GM13977 (cell line): ENCODE data around the gene SVOP.

Experiments used
- DNase-seq: peaks from one replicate; pipeline ENCODE4 v3.0.0; 2012; ENCODE audit warnings: low spot score
- in situ Hi-C: fragments of 300-500 bp; cut with MboI; formaldehyde crosslinking; loops from one replicate; pipeline ENCODE4 v1.12.0; 2022; ENCODE audit warnings: low sequenced_read_pairs, low pct_unique_long_range_greater_than_20kb, mixed read lengths, inconsistent platforms; ENCODE audit not compliant: unreplicated experiment
- TF ChIP-seq, protein P1 (sequence below): IDR thresholded peaks from 2 replicates; pipeline ENCODE4 v1.5.1; 2012; ENCODE audit warnings: mild to moderate bottlenecking, control low read depth; ENCODE audit not compliant: insufficient read depth; ENCODE audit errors: extremely low read depth, missing control alignments

Gene SVOP

DNA sequence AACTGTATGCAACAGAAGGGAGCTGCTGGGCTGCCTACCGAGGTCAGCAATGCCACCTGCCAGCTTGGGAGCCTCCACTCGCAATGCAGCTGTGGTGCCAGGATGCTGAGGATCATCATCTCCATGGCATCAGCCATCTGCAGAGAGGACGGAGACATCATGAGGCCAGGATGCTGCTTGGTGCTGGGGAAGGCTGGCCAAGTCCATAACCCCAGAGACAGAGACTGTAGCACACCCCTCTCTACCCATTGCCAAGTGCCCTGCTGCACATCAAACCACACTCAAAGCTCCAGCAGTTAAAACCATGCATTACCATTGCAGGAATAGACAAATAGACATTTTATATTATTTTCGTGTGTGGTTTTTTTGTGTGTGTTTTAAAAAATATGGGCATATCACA is 43.5 kb downstream of the SVOP start:
- DNase-seq, result no peak
- in situ Hi-C loops, result no loop called here
- TF ChIP-seq, protein P1, sequence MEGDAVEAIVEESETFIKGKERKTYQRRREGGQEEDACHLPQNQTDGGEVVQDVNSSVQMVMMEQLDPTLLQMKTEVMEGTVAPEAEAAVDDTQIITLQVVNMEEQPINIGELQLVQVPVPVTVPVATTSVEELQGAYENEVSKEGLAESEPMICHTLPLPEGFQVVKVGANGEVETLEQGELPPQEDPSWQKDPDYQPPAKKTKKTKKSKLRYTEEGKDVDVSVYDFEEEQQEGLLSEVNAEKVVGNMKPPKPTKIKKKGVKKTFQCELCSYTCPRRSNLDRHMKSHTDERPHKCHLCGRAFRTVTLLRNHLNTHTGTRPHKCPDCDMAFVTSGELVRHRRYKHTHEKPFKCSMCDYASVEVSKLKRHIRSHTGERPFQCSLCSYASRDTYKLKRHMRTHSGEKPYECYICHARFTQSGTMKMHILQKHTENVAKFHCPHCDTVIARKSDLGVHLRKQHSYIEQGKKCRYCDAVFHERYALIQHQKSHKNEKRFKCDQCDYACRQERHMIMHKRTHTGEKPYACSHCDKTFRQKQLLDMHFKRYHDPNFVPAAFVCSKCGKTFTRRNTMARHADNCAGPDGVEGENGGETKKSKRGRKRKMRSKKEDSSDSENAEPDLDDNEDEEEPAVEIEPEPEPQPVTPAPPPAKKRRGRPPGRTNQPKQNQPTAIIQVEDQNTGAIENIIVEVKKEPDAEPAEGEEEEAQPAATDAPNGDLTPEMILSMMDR, result no peak

DNA sequence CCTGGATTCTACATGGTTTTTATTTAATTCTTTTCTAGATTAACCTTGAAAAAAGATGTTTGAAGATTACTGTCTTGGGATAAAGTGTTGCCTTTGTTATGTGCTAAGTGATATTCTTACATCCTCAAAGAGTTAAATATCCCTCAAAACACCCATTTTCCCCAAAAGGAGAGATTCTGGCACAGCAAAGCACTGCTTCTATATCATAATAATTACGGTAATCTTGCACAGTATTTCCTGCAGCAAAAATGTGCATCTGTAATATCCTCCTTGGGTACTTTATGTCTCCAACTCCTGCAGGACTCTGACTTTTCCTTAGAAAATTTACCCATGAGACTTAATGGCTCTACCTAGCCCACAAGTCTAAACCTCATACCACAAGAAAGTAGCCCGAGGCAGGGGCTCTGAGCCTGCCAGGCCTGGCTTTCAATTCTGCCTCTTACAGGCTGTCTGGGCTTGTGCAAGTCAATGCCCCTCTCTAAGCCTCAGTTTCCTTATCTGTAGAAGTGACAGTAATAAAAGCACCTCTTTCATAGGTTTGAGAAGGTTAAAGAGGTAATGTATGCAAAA is 45.8 kb downstream of the SVOP start:
- DNase-seq, result no peak
- TF ChIP-seq, protein P1, result no peak
- in situ Hi-C loops, result no loop called here

DNA sequence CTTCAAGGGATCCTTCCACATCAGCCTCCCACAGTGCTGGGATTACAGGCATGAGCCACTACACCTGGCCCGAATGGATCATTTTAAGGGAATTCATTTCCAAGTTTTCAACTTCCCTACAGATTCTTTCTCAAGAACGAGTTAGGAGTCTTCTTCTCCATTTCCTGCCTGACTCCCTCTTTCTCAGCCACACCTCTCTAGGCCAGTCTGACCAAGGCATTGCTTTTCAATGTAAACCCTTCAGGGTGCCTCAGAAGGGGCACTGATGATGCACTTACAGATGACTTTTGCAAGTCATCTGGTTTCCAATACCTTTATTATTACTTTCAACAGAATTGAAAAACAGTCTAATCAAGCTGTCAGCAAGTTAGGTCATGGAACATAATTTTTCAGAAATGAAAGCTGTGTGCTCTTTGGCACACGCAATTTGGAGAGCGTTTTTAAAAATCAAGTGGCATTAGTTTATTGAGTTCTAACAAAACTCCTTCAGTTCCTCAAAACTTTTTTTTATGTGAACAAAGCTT is 47.2 kb downstream of the SVOP start:
- DNase-seq, result no peak
- TF ChIP-seq, protein P1, result no peak
- in situ Hi-C loops, result no loop called here

DNA sequence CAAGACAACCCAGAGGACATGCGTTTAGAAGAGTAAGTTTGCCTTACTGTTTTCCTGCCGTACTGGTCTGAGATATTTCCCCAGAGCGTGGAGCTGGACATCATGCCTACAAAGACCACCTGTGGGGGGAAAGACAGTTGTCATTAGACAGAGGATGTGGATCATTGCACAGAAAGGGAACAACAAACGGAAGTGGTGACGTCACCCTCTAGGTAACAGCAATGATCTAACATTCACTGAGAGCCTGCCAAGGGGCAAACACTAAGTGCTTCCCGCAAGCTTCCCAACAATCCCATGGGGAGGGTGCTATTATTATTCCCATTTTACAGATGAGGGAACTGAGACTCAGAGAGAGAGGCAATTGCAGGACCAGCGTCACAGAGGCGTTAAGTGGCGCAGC is 48.5 kb downstream of the SVOP start:
- in situ Hi-C loops, result no loop called here
- TF ChIP-seq, protein P1, result no peak
- DNase-seq, result no peak

DNA sequence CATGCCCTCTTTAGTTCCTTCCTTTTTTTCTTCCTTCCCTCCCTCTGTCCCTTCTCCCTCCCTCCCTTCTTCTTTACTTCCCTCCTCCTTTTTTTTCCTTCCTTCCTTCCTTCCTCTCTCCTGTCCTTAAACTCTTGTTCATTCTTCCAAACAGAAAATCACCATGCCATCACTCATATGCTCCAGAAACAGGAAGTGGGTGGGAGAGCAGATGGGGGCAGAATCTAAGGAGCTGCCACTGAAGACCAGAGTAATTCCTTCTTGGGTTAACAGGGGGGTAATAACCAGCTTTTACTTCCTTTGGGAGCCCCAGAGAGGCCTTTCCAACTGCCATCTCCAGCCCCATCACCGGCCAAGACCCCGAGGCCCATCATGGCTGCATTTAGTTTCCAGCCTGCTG is 51.2 kb downstream of the SVOP start:
- TF ChIP-seq, protein P1, result no peak
- in situ Hi-C loops, result no loop called here

DNA sequence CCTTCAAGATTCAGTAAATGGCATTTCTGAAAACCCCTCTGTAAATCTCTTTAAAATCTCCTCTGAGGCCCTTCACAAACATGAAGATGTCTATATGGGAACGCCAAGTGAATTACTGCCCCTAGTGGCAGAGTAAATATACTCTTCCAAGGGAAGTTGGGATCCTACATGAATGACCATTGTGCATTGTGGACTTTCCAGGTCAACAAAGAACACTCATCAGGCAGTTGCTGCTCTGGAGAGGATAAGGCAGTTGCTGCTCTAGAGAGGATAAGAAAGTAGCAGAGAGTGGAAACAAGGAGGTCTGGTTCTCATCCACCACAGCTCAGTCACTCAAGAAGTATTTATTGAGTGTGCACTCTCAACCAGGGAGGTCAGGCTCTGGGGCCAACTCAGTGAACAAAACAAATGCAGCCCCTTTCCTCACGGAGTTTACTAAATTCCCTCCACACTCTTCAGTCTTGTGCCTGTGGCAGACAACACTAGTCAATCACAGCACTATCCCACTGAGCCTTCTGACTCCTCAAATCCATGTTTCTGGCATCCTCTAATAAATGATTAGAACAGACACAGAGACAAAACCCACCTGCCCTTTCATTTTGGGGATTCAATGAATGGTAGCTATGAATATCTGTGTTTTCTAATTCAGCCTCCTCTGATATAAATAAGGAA is 52.9 kb downstream of the SVOP start:
- DNase-seq, result no peak
- in situ Hi-C loops, result no loop called here
- TF ChIP-seq, protein P1, result peak; percentile 43

More for the DNA sequence above, 51.2 kb downstream of the SVOP start:
- DNase-seq, result no peak
